Measurements from ENCODE around the gene TEX2.

The TEX2 gene

GRCh38 chr17:64158831-64159590, 104.0 kb downstream of the TEX2 start:
- no peaks in the 10 kb centered on the region for H3K9me3 ChIP-seq (ENCODE audit: control insufficient read depth, low read length)
- H3K36me3 ChIP-seq (ENCODE audit: control insufficient read depth, insufficient read depth, low read length) = no peaks in the 10 kb centered on the region
- peak overlapping the region; percentile 2 for H3K27ac ChIP-seq
- no peak overlapping the region for H3K4me3 ChIP-seq (ENCODE audit: low read depth, low read length)
- H3K4me1 ChIP-seq = peaks cover 43% of the 10 kb centered on the region
- H2AFZ ChIP-seq = peak overlapping the region; percentile 34
- H3K27me3 ChIP-seq (ENCODE audit: control insufficient read depth, insufficient read depth, low read length) = no peaks in the 10 kb centered on the region
- TF ChIP-seq CTCF (IDR thresholded peaks at IDR 0.05) = no peak
- H3K4me2 ChIP-seq (ENCODE audit: low read length) = no peak overlapping the region
- no peak overlapping the region for H3K9ac ChIP-seq
- peaks cover 8% of the 10 kb centered on the region for H3K79me2 ChIP-seq

- no peak overlapping the region for H3K4me3 ChIP-seq (ENCODE audit: low read depth, low read length)
- no peaks in the 10 kb centered on the region for H3K36me3 ChIP-seq (ENCODE audit: control insufficient read depth, insufficient read depth, low read length)
- H3K27me3 ChIP-seq (ENCODE audit: control insufficient read depth, insufficient read depth, low read length) = no peaks in the 10 kb centered on the region
- H3K27ac ChIP-seq = peak overlapping the region; percentile 1
- H3K4me2 ChIP-seq (ENCODE audit: low read length) = no peak overlapping the region
- no peak overlapping the region for H3K9ac ChIP-seq
- H3K4me1 ChIP-seq = peaks cover 43% of the 10 kb centered on the region
- peaks cover 2% of the 10 kb centered on the region for H3K79me2 ChIP-seq
- no peak overlapping the region for H2AFZ ChIP-seq
- TF ChIP-seq CTCF (IDR thresholded peaks at IDR 0.05) = no peak
- H3K9me3 ChIP-seq (ENCODE audit: control insufficient read depth, low read length) = no peaks in the 10 kb centered on the region
Observed at GRCh38 chr17:64158406-64158805, 104.7 kb downstream of the TEX2 start.

GRCh38 chr17:64157669-64158180, 105.3 kb downstream of the TEX2 start:
- peak overlapping the region; percentile 38 for H3K4me2 ChIP-seq (ENCODE audit: low read length)
- no peaks in the 10 kb centered on the region for H3K9me3 ChIP-seq (ENCODE audit: control insufficient read depth, low read length)
- H3K9ac ChIP-seq = no peak overlapping the region
- peak overlapping the region; percentile 70 for H3K27ac ChIP-seq
- H3K4me1 ChIP-seq = peaks cover 43% of the 10 kb centered on the region
- no peak overlapping the region for H3K4me3 ChIP-seq (ENCODE audit: low read depth, low read length)
- peaks cover 2% of the 10 kb centered on the region for H3K79me2 ChIP-seq
- H2AFZ ChIP-seq = no peak overlapping the region
- peak; percentile 10 for TF ChIP-seq CTCF (IDR thresholded peaks at IDR 0.05)
- H3K36me3 ChIP-seq (ENCODE audit: control insufficient read depth, insufficient read depth, low read length) = no peaks in the 10 kb centered on the region
- H3K27me3 ChIP-seq (ENCODE audit: control insufficient read depth, insufficient read depth, low read length) = no peaks in the 10 kb centered on the region

GRCh38 chr17:64156670-64157069, 106.4 kb downstream of the TEX2 start:
- Histone ChIP-seq H3K9ac (no peak overlapping the region), H3K27me3 (ENCODE audit: control insufficient read depth, insufficient read depth, low read length) (no peaks in the 10 kb centered on the region), H3K36me3 (ENCODE audit: control insufficient read depth, insufficient read depth, low read length) (no peaks in the 10 kb centered on the region), H3K4me2 (ENCODE audit: low read length) (peak overlapping the region; percentile 2), H3K79me2 (peaks cover 2% of the 10 kb centered on the region), H3K4me1 (peaks cover 43% of the 10 kb centered on the region), H3K9me3 (ENCODE audit: control insufficient read depth, low read length) (no peaks in the 10 kb centered on the region), H2AFZ (no peak overlapping the region), H3K27ac (peak overlapping the region; percentile 70), H3K4me3 (ENCODE audit: low read depth, low read length) (no peak overlapping the region)
- TF ChIP-seq CTCF (IDR thresholded peaks at IDR 0.05) = no peak
